Measurements from ENCODE around the gene THSD4. TPM values are rescaled to one million over a fixed set of nuclear protein-coding genes. Genes with fewer than 3 reads are reported as not detected.
A peak's percentile ranks its signal among the peaks of the same experiment; 100 is the strongest.

The THSD4 gene
- total RNA-seq, 1 donor: 50.9 TPM

DNA sequence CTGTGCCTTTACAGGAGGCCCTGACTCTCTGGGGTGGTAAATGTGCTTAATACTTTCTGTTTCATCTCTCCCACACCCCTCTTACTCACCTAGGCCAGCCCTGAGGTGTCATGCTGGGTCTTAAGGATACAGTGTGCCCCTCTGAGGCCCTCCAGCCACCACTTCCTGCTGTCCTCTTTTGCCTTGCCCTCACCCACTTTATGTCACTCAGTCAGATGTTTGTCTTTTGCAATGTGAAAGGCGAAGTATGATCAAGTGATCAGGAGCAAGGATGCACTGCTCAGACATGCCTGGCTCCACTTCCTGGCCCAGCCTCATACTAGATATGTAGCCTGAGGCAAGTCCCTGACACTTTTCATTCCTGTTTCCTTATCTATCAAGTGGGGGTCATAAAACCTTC is 356.1 kb downstream of the THSD4 start:
- no peak for DNase-seq (ENCODE audit: low read depth)
- TF ChIP-seq, protein P1, sequence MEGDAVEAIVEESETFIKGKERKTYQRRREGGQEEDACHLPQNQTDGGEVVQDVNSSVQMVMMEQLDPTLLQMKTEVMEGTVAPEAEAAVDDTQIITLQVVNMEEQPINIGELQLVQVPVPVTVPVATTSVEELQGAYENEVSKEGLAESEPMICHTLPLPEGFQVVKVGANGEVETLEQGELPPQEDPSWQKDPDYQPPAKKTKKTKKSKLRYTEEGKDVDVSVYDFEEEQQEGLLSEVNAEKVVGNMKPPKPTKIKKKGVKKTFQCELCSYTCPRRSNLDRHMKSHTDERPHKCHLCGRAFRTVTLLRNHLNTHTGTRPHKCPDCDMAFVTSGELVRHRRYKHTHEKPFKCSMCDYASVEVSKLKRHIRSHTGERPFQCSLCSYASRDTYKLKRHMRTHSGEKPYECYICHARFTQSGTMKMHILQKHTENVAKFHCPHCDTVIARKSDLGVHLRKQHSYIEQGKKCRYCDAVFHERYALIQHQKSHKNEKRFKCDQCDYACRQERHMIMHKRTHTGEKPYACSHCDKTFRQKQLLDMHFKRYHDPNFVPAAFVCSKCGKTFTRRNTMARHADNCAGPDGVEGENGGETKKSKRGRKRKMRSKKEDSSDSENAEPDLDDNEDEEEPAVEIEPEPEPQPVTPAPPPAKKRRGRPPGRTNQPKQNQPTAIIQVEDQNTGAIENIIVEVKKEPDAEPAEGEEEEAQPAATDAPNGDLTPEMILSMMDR (IDR thresholded peaks at IDR 0.05; ENCODE audit: insufficient read depth, low read length): no peak
- no peak overlapping the region for H3K4me3 ChIP-seq (ENCODE audit: low read depth, low read length)

DNA sequence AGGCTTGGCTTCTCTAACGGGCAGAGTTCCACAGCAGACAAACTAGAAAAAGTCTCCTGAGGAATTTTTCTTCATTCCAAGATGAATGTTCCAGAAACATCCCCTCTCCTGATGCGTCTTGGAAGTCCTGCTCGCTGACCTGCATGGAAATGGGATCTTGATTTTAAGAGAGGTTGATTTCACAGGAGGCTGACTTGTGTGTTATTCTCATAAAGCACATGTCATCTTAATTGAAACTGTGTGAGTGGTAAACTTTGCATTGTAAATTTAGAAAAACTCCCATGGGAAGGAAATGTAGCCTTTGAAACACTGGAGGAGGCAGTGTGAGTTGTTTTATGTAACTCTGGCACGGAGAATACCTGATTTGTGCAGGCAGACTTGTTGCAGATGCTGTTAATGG is 357.3 kb downstream of the THSD4 start:
- TF ChIP-seq, protein P1 (IDR thresholded peaks at IDR 0.05; ENCODE audit: insufficient read depth, low read length): no peak
- no peak for DNase-seq (ENCODE audit: low read depth)
- H3K4me3 ChIP-seq (ENCODE audit: low read depth, low read length): no peak overlapping the region

DNA sequence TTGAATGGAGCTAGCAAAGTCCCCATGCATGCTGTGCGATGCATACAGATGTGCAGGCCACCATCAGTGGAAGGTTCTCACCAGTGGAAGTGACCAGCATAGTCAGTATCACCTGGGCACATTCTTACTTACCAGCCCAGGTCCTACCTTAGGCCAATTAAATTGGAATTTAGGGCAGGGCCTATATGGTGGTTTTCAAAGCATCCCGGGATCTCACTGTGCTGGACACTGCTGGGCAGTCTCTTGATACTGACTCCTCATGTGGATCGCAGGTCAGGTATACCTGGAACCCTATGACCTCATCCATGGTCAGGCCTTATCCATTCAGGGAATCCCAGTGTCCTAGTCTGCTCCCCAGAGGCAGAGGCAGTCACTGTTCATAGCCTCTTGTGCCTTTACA is 358.5 kb downstream of the THSD4 start:
- TF ChIP-seq, protein P1 (IDR thresholded peaks at IDR 0.05; ENCODE audit: insufficient read depth, low read length): no peak
- no peak for DNase-seq (ENCODE audit: low read depth)
- no peak overlapping the region for H3K4me3 ChIP-seq (ENCODE audit: low read depth, low read length)

DNA sequence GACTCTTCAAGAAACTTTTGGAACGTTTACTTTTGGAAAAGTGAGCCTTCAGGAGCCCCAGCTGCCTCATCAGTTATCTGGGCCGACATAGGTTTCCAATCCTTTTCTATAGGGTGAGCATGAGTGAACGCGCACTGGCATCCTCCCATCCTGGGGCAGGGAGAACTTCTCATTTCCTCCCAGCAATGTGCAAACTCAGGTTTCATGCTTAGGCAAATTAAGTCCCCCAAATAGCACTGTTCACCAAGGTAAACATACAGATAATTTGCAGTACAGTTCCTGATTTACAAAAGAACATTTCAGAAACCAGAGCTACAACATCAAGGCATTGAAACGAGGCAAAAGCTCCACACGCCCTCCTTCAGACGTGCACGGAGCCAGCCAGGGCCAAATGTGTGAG is 361.6 kb downstream of the THSD4 start:
- no peak for DNase-seq (ENCODE audit: low read depth)
- no peak overlapping the region for H3K4me3 ChIP-seq (ENCODE audit: low read depth, low read length)
- TF ChIP-seq, protein P1 (IDR thresholded peaks at IDR 0.05; ENCODE audit: insufficient read depth, low read length): no peak

DNA sequence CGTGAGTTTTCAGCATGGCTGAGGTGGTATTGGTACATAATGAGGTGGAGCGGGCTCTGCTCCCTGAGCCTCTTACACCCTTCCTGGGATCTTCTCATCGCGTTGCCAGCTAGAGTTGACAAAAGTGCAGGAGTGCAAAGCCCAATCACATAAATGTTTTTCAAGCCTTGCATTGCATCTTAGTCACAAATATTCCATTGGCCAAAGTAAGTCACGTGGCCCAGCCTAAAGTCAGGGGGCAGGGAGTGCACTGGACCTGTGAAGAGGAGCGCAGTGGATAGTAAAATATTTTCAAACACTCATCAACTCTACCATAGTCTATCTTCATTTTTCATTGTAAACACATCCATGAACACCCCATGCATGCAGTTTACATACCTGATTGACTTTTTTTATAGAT is 365.3 kb downstream of the THSD4 start:
- DNase-seq (ENCODE audit: low read depth): no peak
- no peak overlapping the region for H3K4me3 ChIP-seq (ENCODE audit: low read depth, low read length)
- TF ChIP-seq, protein P1 (IDR thresholded peaks at IDR 0.05; ENCODE audit: insufficient read depth, low read length): no peak

DNA sequence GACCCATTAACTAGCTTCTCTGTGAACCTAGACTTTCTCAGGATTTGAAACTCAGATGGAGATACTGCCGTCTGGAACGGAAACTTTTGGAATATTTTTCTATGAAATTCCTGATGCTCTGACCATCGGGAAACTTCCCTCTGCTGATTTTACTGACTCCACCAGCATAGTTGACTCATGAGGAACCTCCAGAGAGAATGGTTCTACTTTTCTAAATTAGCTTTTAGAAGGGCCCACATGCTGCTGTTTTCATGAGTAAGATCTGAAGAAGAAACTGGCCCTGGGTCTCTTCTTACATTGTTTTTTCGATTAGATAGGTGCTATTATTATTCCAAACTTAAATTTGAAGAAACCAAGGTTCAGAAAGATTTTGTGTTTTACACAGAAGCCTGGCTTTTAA is 368.8 kb downstream of the THSD4 start:
- DNase-seq (ENCODE audit: low read depth): peak; percentile 36
- no peak overlapping the region for H3K4me3 ChIP-seq (ENCODE audit: low read depth, low read length)
- TF ChIP-seq, protein P1 (IDR thresholded peaks at IDR 0.05; ENCODE audit: insufficient read depth, low read length): no peak

DNA sequence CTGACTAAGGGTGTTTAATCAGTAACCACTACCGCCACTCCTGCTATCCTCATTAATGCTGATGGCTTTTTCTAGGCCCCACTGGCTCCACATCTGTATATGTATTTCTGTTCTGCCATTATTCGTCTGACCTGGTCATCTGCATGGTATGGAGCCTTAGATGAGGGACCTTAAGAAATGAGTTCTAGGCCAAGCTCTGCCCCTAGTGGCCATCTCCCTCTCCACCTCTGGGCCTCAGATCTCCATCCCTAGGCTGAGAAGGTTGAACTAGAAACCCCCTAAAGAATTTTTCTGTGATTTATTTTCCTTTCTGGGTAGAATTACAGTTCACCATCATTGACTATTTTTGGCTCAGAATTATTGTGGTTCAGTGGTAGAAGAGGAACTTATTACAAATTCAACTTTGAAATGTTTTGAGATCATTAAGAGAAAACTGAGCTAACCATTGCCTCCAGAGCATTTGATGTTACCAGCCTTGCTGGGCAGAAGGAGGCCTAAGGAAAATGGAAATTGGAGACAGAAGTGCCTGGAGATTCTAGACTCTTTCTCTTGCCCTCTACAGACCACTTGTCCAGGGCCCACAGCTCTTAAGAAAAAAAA is 369.9 kb downstream of the THSD4 start:
- TF ChIP-seq, protein P1 (IDR thresholded peaks at IDR 0.05; ENCODE audit: insufficient read depth, low read length): peak; percentile 48

More for the DNA sequence above, 369.9 kb downstream of the THSD4 start:
- DNase-seq (ENCODE audit: low read depth): no peak
- no peak overlapping the region for H3K4me3 ChIP-seq (ENCODE audit: low read depth, low read length)

Data from fibroblast of the aortic adventitia (primary cell).